ENCODE data around the gene SPOCK3. TPM values are rescaled to one million over a fixed set of nuclear protein-coding genes. Genes with fewer than 3 reads are reported as not detected.

SPOCK3 gene
- polyA plus RNA-seq, 2 of the 4 experiments (the other 2 are of a cell fraction), result 0.15 to 0.61 TPM

DNA sequence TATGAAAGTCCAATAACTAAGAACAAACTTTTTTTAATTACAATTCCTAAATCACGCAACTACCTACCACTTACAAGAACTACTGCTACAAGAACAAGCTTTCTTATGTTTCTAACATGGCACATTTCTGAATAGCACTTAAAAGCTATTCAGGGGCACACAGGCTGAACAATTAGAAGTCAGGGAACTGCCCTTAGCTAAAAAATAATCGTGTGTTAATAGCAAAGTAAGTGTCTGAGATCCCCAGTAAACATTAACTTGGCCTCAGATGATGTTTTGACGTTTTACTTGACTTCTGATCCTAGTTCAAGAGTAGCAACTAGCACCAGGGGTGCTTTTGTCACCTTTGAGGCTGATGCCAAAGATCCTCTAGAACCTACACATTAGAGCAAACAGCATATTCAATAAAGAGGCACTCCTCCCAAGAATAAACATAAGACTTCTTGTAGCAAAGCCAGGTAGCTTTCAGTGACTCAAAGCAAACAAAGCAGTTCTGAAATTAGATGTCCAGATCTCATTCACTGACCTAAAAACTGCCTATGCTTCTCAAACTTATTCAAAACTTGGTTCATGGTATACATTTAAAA, 16.2 kb downstream of the SPOCK3 start:
- peak; percentile 65 for TF ChIP-seq GATA3 (IDR thresholded peaks at IDR 0.05; ENCODE audit: borderline replicate concordance)
- TF ChIP-seq, protein P1, sequence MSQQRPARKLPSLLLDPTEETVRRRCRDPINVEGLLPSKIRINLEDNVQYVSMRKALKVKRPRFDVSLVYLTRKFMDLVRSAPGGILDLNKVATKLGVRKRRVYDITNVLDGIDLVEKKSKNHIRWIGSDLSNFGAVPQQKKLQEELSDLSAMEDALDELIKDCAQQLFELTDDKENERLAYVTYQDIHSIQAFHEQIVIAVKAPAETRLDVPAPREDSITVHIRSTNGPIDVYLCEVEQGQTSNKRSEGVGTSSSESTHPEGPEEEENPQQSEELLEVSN (IDR thresholded peaks at IDR 0.05; ENCODE audit: borderline replicate concordance, low read depth), result no peak
- TF ChIP-seq RAD21 (conservative IDR thresholded peaks at IDR 0.05 in 1 of 2, IDR thresholded peaks at IDR 0.05 in 1 of 2), result no peak
- no peak for TF ChIP-seq FOXS1 (CRISPR knock-in tag; IDR thresholded peaks at IDR 0.05)
- TF ChIP-seq, protein P2, sequence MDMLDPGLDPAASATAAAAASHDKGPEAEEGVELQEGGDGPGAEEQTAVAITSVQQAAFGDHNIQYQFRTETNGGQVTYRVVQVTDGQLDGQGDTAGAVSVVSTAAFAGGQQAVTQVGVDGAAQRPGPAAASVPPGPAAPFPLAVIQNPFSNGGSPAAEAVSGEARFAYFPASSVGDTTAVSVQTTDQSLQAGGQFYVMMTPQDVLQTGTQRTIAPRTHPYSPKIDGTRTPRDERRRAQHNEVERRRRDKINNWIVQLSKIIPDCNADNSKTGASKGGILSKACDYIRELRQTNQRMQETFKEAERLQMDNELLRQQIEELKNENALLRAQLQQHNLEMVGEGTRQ (IDR thresholded peaks at IDR 0.05), result no peak
- TF ChIP-seq RNF2 (IDR thresholded peaks at IDR 0.05; ENCODE audit: borderline replicate concordance, low read depth), result no peak
- TF ChIP-seq EHF (CRISPR knock-in tag; IDR thresholded peaks at IDR 0.05), result no peak
- TF ChIP-seq MAZ (IDR thresholded peaks at IDR 0.05; ENCODE audit: borderline replicate concordance, low read depth, low read length), result no peak
- no peak for TF ChIP-seq ZNF302 (CRISPR knock-in tag; IDR thresholded peaks at IDR 0.05)
- 0 out of 5 replicates have a peak, but pooled peaks of 1 of the 2 experiments have one; percentile 37 for TF ChIP-seq JUN (IDR thresholded peaks at IDR 0.05)
- TF ChIP-seq FOSL2 (IDR thresholded peaks at IDR 0.05), result 0 out of 2 replicates have a peak, but pooled peaks have one; percentile 28
- 0 out of 2 replicates have a peak, but pooled peaks have one; percentile 22 for TF ChIP-seq FOSL2 (CRISPR knock-in tag; IDR thresholded peaks at IDR 0.05)
- TF ChIP-seq POLR2A (IDR thresholded peaks at IDR 0.05; ENCODE audit: low read length), result no peak
- no peak for TF ChIP-seq CBX8 (IDR thresholded peaks at IDR 0.05)
- TF ChIP-seq, protein P3, sequence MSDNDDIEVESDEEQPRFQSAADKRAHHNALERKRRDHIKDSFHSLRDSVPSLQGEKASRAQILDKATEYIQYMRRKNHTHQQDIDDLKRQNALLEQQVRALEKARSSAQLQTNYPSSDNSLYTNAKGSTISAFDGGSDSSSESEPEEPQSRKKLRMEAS (IDR thresholded peaks at IDR 0.05), result no peak
- TF ChIP-seq HEYL (CRISPR knock-in tag; IDR thresholded peaks at IDR 0.05), result no peak
- TF ChIP-seq NR3C1 (IDR thresholded peaks at IDR 0.05), result no peak
- TF ChIP-seq EHMT2 (IDR thresholded peaks at IDR 0.05; ENCODE audit: low read depth), result no peak
- TF ChIP-seq ZSCAN20 (CRISPR knock-in tag; IDR thresholded peaks at IDR 0.05), result no peak
- TF ChIP-seq JUNB (IDR thresholded peaks at IDR 0.05), result peak; percentile 63; the same call in 1 of the 2 replicates
- no peak for TF ChIP-seq CHD2 (IDR thresholded peaks at IDR 0.05; ENCODE audit: low read length, partially characterized antibody)
- TF ChIP-seq KDM1A (IDR thresholded peaks at IDR 0.05; ENCODE audit: low read depth), result no peak
- TF ChIP-seq, protein P4, sequence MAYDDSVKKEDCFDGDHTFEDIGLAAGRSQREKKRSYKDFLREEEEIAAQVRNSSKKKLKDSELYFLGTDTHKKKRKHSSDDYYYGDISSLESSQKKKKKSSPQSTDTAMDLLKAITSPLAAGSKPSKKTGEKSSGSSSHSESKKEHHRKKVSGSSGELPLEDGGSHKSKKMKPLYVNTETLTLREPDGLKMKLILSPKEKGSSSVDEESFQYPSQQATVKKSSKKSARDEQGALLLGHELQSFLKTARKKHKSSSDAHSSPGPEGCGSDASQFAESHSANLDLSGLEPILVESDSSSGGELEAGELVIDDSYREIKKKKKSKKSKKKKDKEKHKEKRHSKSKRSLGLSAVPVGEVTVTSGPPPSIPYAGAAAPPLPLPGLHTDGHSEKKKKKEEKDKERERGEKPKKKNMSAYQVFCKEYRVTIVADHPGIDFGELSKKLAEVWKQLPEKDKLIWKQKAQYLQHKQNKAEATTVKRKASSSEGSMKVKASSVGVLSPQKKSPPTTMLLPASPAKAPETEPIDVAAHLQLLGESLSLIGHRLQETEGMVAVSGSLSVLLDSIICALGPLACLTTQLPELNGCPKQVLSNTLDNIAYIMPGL (CRISPR knock-in tag; IDR thresholded peaks at IDR 0.05; ENCODE audit: borderline replicate concordance), result no peak
- TF ChIP-seq HOXB13 (CRISPR knock-in tag; IDR thresholded peaks at IDR 0.05; ENCODE audit: low read depth), result no peak
- no peak for TF ChIP-seq HOXA7 (CRISPR knock-in tag; IDR thresholded peaks at IDR 0.05)
- TF ChIP-seq ZC3H11A (IDR thresholded peaks at IDR 0.05), result no peak
- TF ChIP-seq TFCP2L1 (CRISPR knock-in tag; IDR thresholded peaks at IDR 0.05), result no peak
- TF ChIP-seq PHF8 (IDR thresholded peaks at IDR 0.05; ENCODE audit: borderline replicate concordance, low read depth), result no peak
- no peak for TF ChIP-seq CHD4 (IDR thresholded peaks at IDR 0.05; ENCODE audit: borderline replicate concordance)
- TF ChIP-seq, protein P5, sequence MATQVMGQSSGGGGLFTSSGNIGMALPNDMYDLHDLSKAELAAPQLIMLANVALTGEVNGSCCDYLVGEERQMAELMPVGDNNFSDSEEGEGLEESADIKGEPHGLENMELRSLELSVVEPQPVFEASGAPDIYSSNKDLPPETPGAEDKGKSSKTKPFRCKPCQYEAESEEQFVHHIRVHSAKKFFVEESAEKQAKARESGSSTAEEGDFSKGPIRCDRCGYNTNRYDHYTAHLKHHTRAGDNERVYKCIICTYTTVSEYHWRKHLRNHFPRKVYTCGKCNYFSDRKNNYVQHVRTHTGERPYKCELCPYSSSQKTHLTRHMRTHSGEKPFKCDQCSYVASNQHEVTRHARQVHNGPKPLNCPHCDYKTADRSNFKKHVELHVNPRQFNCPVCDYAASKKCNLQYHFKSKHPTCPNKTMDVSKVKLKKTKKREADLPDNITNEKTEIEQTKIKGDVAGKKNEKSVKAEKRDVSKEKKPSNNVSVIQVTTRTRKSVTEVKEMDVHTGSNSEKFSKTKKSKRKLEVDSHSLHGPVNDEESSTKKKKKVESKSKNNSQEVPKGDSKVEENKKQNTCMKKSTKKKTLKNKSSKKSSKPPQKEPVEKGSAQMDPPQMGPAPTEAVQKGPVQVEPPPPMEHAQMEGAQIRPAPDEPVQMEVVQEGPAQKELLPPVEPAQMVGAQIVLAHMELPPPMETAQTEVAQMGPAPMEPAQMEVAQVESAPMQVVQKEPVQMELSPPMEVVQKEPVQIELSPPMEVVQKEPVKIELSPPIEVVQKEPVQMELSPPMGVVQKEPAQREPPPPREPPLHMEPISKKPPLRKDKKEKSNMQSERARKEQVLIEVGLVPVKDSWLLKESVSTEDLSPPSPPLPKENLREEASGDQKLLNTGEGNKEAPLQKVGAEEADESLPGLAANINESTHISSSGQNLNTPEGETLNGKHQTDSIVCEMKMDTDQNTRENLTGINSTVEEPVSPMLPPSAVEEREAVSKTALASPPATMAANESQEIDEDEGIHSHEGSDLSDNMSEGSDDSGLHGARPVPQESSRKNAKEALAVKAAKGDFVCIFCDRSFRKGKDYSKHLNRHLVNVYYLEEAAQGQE (IDR thresholded peaks at IDR 0.05), result no peak
- no peak for TF ChIP-seq SREBF2 (IDR thresholded peaks at IDR 0.05)
- TF ChIP-seq TP53 (CRISPR knock-in tag; IDR thresholded peaks at IDR 0.05), result no peak
- CTCF ChIA-PET, result no interaction called here
- POLR2A ChIA-PET, result interaction anchor here (0.6 kb wide), 1 partner anchor 22 kb away, joined by 3 read pairs; no protein-coding TSS in a partner anchor
- Histone ChIP-seq H3K4me2 (peak overlapping the region; percentile 45), H3K9me3 (no peaks in the 10 kb centered on the region), H3K4me1 (peaks cover 17% of the 10 kb centered on the region; the same call in 2 of the 3 replicates), H3K27ac (no peak overlapping the region), H3K4me3 (no peak overlapping the region)
- 24% methylated on average over 3 of the region's 3 CpGs for WGBS (ENCODE audit: missing lambda C conversion rate)
- DNase-seq (ENCODE audit: low read depth in 1 of 2, low spot score in 1 of 2) (peak in 1 of 2 experiments; percentile 64), FAIRE-seq (no peak), ATAC-seq (peak in 1 of 2 experiments; percentile 53; a peak in 2 of 6 replicates)
